AG09309 (cell line): ENCODE measurements around the gene IQCE.

ENCODE experiments used
- DNase-seq: peaks from one replicate; pipeline ENCODE4 v3.0.0-alpha.2; 2010; ENCODE audit warnings: low read depth
- H3K4me3 ChIP-seq: 2 replicates; pipeline ENCODE4 v1.5.1; 2011; ENCODE audit warnings: mild to moderate bottlenecking, low read depth, low read length, moderate library complexity; ENCODE audit not compliant: control insufficient read depth
- CTCF ChIP-seq: IDR thresholded peaks from 2 replicates; pipeline ENCODE4 v1.5.1; 2011; ENCODE audit warnings: mild to moderate bottlenecking, low read depth, low read length, inconsistent platforms; ENCODE audit not compliant: insufficient read depth, control insufficient read depth; ENCODE audit errors: missing control alignments

The IQCE gene

DNA sequence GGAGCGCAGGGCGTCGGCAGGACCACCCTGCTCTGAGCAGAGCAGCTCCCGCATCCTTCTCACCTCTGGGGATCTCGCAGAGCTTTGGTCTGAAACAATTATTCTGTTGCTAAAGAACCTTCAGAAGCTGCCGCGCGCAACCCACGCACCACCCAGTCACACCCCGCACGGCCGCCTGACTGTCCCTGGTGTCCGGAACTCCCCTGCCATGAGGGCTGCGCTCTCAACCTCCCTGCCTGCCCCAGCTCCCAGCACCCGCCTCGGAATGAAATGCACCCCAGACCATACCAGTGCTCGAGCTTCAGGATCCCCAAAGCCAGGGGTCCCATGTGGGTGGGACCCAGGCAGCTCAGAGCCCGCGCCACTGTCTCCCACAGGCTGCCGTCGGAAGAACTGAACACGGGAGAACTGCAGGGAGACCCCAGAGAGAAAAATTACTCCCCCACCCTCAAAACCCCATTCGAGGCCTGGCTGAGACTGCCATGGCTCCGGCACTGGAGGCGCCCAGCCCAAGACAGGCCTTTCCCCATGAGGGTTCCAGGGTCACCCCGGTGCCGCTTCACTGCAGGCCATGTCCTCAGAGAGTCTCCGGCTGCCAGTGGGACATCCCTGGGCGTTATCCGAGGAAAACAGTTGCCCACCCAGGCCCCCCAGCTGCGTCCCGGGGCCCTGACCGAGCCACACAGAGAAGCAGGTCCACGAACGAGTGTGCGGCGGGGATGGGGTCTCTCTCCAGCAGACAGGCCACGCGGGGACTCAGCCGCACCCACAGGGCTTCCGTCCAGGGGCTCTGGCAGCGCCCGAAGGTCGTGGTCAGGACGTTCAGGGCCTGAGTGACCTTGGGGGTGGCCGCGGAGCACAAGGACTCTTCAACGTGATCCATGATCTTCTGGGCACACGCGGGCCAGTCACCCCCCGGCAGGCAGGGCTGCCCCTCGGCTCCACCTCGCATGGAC lies 15.6 kb upstream of the IQCE start:
- H3K4me3 ChIP-seq, result no peak overlapping the region
- no peak for DNase-seq
- TF ChIP-seq CTCF, result no peak

- no peak overlapping the region for H3K4me3 ChIP-seq
- no peak for TF ChIP-seq CTCF
- no peak for DNase-seq
These were observed 14.1 kb upstream of the IQCE start for GRCh38 chr7:2544541-2545188.

GRCh38 chr7:2545746-2546425 lies 12.9 kb upstream of the IQCE start:
- TF ChIP-seq CTCF, result no peak
- no peak for DNase-seq
- H3K4me3 ChIP-seq, result no peak overlapping the region

DNA sequence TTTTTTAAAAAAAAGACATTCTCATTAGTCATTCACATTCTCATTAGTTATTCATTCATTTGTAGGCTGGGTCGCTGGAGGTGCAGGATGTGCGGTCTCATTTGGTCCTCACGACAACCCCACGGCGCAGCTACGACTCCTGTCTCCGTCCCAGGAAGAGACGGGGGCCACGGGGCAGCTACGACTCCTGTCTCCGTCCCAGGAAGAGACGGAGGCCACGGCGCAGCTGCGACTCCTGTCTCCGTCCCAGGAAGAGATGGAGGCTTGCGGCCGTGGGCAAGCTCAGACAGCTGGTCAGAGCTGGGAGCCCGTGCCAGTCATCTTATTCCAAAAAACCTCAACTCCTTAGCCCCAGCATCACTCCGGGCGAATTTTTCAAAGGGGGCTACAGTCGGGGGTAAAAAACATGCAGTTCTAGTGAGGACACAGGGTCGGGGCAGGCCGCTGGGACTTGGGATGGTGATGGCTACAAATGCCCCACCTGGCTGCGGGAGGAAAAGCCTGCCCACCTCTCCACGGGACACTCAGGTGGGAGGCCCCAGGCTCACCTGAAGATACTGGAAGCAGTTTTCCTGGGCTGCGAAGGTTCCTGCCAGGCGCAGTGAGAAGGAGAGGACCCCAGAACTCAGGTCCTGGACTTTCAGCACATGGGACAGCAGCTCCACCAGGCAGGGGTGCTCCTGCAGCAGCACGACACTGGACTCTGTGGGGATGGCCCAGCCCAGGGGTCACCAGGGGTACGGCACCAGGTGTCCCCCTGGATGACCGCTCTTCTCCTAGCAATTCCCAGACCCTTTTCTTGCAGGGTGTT lies 11.8 kb upstream of the IQCE start:
- H3K4me3 ChIP-seq, result no peak overlapping the region
- DNase-seq, result no peak
- TF ChIP-seq CTCF, result no peak

DNA sequence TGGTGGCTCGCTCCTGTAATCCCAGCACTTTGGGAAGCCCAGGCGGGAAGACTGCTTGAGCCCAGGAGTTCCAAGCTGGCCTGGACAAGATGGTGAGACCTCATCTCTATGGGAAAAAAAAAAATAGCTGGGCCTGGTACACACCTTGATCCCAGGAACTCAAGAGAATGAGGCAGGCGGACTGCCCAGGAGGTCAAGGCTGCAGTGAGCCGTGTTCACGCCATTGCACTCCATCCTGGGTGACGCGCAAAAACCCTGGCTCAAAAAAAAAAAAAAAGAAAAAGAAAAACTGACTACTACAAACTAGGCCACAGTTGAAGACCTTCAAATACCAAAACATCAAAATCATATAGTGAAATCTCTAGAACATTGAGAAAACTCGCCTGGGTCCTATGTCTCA lies 7.4 kb upstream of the IQCE start:
- H3K4me3 ChIP-seq, result no peak overlapping the region
- TF ChIP-seq CTCF, result no peak
- DNase-seq, result no peak

DNA sequence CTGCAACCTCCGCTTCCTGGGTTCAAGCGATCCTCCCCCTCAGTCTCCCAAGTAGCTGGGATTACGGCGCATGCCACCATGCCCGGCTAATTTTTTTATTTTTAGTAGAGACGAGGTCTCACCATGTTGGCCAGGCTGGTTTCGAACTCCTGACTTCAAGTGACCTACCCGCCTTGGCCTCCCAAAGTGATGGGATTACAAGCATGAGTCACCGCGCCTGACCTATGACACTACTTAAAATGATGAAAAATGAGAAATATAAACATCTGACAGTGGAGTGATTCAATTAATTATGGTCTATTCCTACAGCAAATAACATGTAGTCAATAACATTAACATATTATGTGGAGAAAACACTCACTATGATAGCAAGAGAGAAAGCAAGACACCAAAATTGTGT lies 5.7 kb upstream of the IQCE start:
- no peak for DNase-seq
- TF ChIP-seq CTCF, result no peak
- no peak overlapping the region for H3K4me3 ChIP-seq
